Spleen (tissue), 11 donors: ENCODE data around the gene SLC23A3. TPM values are rescaled to one million over a fixed set of nuclear protein-coding genes. Genes with fewer than 3 reads are reported as not detected.

ENCODE experiments used
- DNase-seq: peaks from one replicate; pipeline ENCODE4 v3.0.0-alpha.2; 2020
- H3K27ac ChIP-seq, 8 donors: fragments of 200-600 bp; sonication (generic) in 7 of 8; 1 replicate in 4 of 8; 2 replicates in 4 of 8; pipeline versions ENCODE4 v1.5.0 to v1.8.0; 2016 to 2021; ENCODE audit warnings: inconsistent platforms in 4 of 8, mild to moderate bottlenecking in 4 of 8, moderate library complexity in 1 of 8
- H3K27me3 ChIP-seq, 7 donors: fragments of 200-600 bp; sonication (generic) in 6 of 7; replicated peaks in 1 of 7; 1 replicate in 4 of 7; 2 replicates in 3 of 7; pipeline versions ENCODE4 v1.5.0 to v1.8.0; 2016 to 2021; ENCODE audit warnings: inconsistent platforms in 3 of 7, mild to moderate bottlenecking in 1 of 7
- H3K36me3 ChIP-seq, 6 donors: fragments of 200-600 bp; sonication (generic) in 5 of 6; 1 replicate in 4 of 6; 2 replicates in 2 of 6; pipeline versions ENCODE4 v1.5.0 to v1.8.0; 2016 to 2021; ENCODE audit warnings: inconsistent platforms in 2 of 6
- H3K4me1 ChIP-seq, 6 donors: fragments of 200-600 bp; sonication (generic) in 5 of 6; 1 replicate in 3 of 6; 2 replicates in 3 of 6; pipeline versions ENCODE4 v1.5.0 to v1.8.0; 2016 to 2021; ENCODE audit warnings: inconsistent platforms in 3 of 6
- H3K4me3 ChIP-seq, 8 donors: fragments of 200-600 bp; sonication (generic) in 7 of 8; 1 replicate in 4 of 8; 2 replicates in 4 of 8; pipeline versions ENCODE4 v1.5.0 to v1.8.0; 2016 to 2021; ENCODE audit warnings: inconsistent platforms in 4 of 8, mild to moderate bottlenecking in 4 of 8, moderate library complexity in 2 of 8
- H3K9me3 ChIP-seq, 8 donors: fragments of 200-600 bp; sonication (generic) in 7 of 8; 1 replicate in 4 of 8; 2 replicates in 4 of 8; pipeline versions ENCODE4 v1.5.0 to v1.8.0; 2016 to 2021; ENCODE audit warnings: inconsistent platforms in 4 of 8
- CTCF ChIP-seq, 11 experiments: fragments of 200-600 bp in 7 of 11; fragments of 450-650 bp in 4 of 11; sonication (generic) in 4 of 11; IDR thresholded peaks in 8 of 11; conservative IDR thresholded peaks in 3 of 11; 1 replicate in 7 of 11; 2 replicates in 4 of 11; pipeline versions ENCODE4 v1.4.0 to v1.8.0; 2016 to 2021; ENCODE audit warnings: antibody characterized with exemption in 11 of 11, inconsistent platforms in 4 of 11, mild to moderate bottlenecking in 1 of 11
- POLR2A ChIP-seq, 3 donors: fragments of 450-650 bp; IDR thresholded peaks; one replicate each; pipeline ENCODE4 v1.5.1; 2017; ENCODE audit warnings: antibody characterized with exemption in 3 of 3, mild to moderate bottlenecking in 1 of 3
- POLR2AphosphoS5 ChIP-seq, 3 donors: sonication (generic); formaldehyde crosslinking; IDR thresholded peaks; one replicate each; pipeline ENCODE4 v1.5.1; 2017; ENCODE audit warnings: antibody characterized with exemption in 3 of 3
- WGBS, 5 donors: extraction: QIAGEN DNeasy Blood & Tissue Kit in 3 of 5; methylation state at CpG; one replicate each; pipeline versions ENCODE4 v1.1.5 to v1.1.7; 2013 to 2018; 5-methylcytosine and 5-hydroxymethylcytosine counted together
- intact Hi-C: fragments of 100-400 bp; cut with DNase I; formaldehyde crosslinking; loops from one replicate; pipeline ENCODE4 v1.15.0; 2023; ENCODE audit warnings: low total_unique reads
- polyA plus RNA-seq, 3 donors: library from polyadenylated mRNA; stranded (reverse); fragments of 200-250 nt; gene quantifications; one replicate each; pipeline ENCODE4 v1.2.1, GENCODE V29; 2013
- total RNA-seq, 7 donors: library from RNA; depleted of rRNA in 3 of 7; stranded (reverse); fragments of >200 nt in 3 of 7; fragmentation: NEBNext Ultra II Directional in 4 of 7; extraction: Animal tissue kit (Norgen Biotek cat#: 25700) in 4 of 7; gene quantifications; one replicate each; pipeline versions ENCODE4 v1.1.0 to v1.2.1, GENCODE V29; 2016 to 2021
- donor health status: healthy with polysubstance abuse.
- donor health status: DM: no; HTN: no; CAD: no; lungs with moderate emphysema.
- donor health status: DM: no; HTN: no; CAD: no.
- donor health status: Bipolar disorder and iron deficiency.
- donor health status: healthy.
- donor health status: DM: no; HTN: no; CAD: no.
- donor health status: DM: yes; HTN: yes; CAD: no.

Gene SLC23A3
- total and polyA plus RNA-seq, 10 donors = 1.2 to 5.0 (median 3.0) TPM

GRCh38 chr2:219112651-219113338, 57.0 kb downstream of the SLC23A3 start:
- DNase-seq = no peak
- Histone ChIP-seq H3K27ac (no peak overlapping the region), H3K27me3 (no peaks in the 10 kb centered on the region), H3K4me3 (no peak overlapping the region), H3K4me1 (peaks cover 0 to 23% (median 9%) of the 10 kb centered on the region in 6 donors), H3K9me3 (no peaks in the 10 kb centered on the region), H3K36me3 (peaks cover 0 to 16% (median 0%) of the 10 kb centered on the region in 6 donors)
- 71 to 83% (median 74%) methylated on average over 9 of the region's 9 CpGs for WGBS, 5 donors
- intact Hi-C loops = loop anchor here (10.0 kb wide), 1 partner anchor 58 kb away; no protein-coding TSS in a partner anchor
- TF ChIP-seq POLR2A (IDR thresholded peaks at IDR 0.05) (no peak), POLR2AphosphoS5 (IDR thresholded peaks at IDR 0.05) (no peak), CTCF (IDR thresholded peaks at IDR 0.05 in 8 of 11, conservative IDR thresholded peaks at IDR 0.05 in 3 of 11) (no peak)

GRCh38 chr2:219112062-219112406, 57.8 kb downstream of the SLC23A3 start:
- peaks cover 0 to 9% (median 0%) of the 10 kb centered on the region in 6 donors for H3K36me3 ChIP-seq
- no peaks in the 10 kb centered on the region for H3K9me3 ChIP-seq
- TF ChIP-seq CTCF (IDR thresholded peaks at IDR 0.05 in 8 of 11, conservative IDR thresholded peaks at IDR 0.05 in 3 of 11) = no peak
- TF ChIP-seq POLR2A (IDR thresholded peaks at IDR 0.05) = no peak
- TF ChIP-seq POLR2AphosphoS5 (IDR thresholded peaks at IDR 0.05) = no peak
- H3K4me1 ChIP-seq = peaks cover 0 to 30% (median 15%) of the 10 kb centered on the region in 6 donors
- no peak overlapping the region for H3K4me3 ChIP-seq
- DNase-seq = no peak
- intact Hi-C loops = loop anchor here (10.0 kb wide), 1 partner anchor 57 kb away; no protein-coding TSS in a partner anchor
- H3K27me3 ChIP-seq = no peaks in the 10 kb centered on the region
- 96 to 97% (median 96%) methylated on average over 2 of the region's 2 CpGs for WGBS, 5 donors
- H3K27ac ChIP-seq = no peak overlapping the region

Other genes with a start within 250 kb of the SLC23A3 start
- gene CDK5R2, start 210.4 kb downstream of the SLC23A3 start, total RNA-seq = not detected
- not detected for gene CDK5R2, start 210.4 kb downstream of the SLC23A3 start, polyA plus RNA-seq
- gene FEV, start 184.8 kb downstream of the SLC23A3 start, total RNA-seq = not detected
- not detected for gene FEV, start 184.8 kb downstream of the SLC23A3 start, polyA plus RNA-seq
- not detected for gene CRYBA2, start 176.6 kb downstream of the SLC23A3 start, total RNA-seq
- not detected for gene CRYBA2, start 176.6 kb downstream of the SLC23A3 start, polyA plus RNA-seq
- under 1 TPM in 1 of 7 donors, not detected in 6; 0.28 TPM for gene CFAP65, start 128.5 kb downstream of the SLC23A3 start, total RNA-seq
- not detected for gene CFAP65, start 128.5 kb downstream of the SLC23A3 start, polyA plus RNA-seq
- gene IHH, start 109.1 kb downstream of the SLC23A3 start, total RNA-seq = not detected
- under 1 TPM in 2 of 3 donors, not detected in 1; 0.06 to 0.13 TPM for gene IHH, start 109.1 kb downstream of the SLC23A3 start, polyA plus RNA-seq
- 10 to 100 TPM; 13.3 to 25.9 (median 16.6) TPM for gene NHEJ1, start 9.2 kb downstream of the SLC23A3 start, total RNA-seq
- gene NHEJ1, start 9.2 kb downstream of the SLC23A3 start, polyA plus RNA-seq = 1 to 10 TPM; 5.5 to 7.9 (median 7.8) TPM
- 10 to 100 TPM; 51.3 to 80.8 (median 66.4) TPM for gene CNPPD1, start 6.9 kb upstream of the SLC23A3 start, total RNA-seq
- gene CNPPD1, start 6.9 kb upstream of the SLC23A3 start, polyA plus RNA-seq = 10 to 100 TPM; 53.5 to 65.2 (median 65.2) TPM
- gene RETREG2, start 8.2 kb upstream of the SLC23A3 start, total RNA-seq = 100 to 1,000 TPM in 2 of 7 donors, 10 to 100 TPM in 5; 51.5 to 101 (median 76.3) TPM
- 10 to 100 TPM; 30.0 to 47.2 (median 32.8) TPM for gene RETREG2, start 8.2 kb upstream of the SLC23A3 start, polyA plus RNA-seq
- gene ZFAND2B, start 36.8 kb upstream of the SLC23A3 start, total RNA-seq = 10 to 100 TPM; 46.3 to 77.7 (median 49.8) TPM
- 10 to 100 TPM; 39.4 to 63.6 (median 55.0) TPM for gene ZFAND2B, start 36.8 kb upstream of the SLC23A3 start, polyA plus RNA-seq
- 10 to 100 TPM in 5 of 7 donors, 1 to 10 TPM in 2; 8.4 to 19.5 (median 11.4) TPM for gene ABCB6, start 48.9 kb upstream of the SLC23A3 start, total RNA-seq
- gene ABCB6, start 48.9 kb upstream of the SLC23A3 start, polyA plus RNA-seq = 10 to 100 TPM; 15.9 to 28.7 (median 28.0) TPM
- gene ATG9A, start 59.6 kb upstream of the SLC23A3 start, total RNA-seq = 10 to 100 TPM; 34.7 to 68.2 (median 47.2) TPM
- 10 to 100 TPM in 2 of 3 donors, 1 to 10 TPM in 1; 9.4 to 13.8 (median 12.6) TPM for gene ATG9A, start 59.6 kb upstream of the SLC23A3 start, polyA plus RNA-seq
- gene ANKZF1, start 59.8 kb upstream of the SLC23A3 start, total RNA-seq = 100 to 1,000 TPM in 1 of 7 donors, 10 to 100 TPM in 6; 68.3 to 141 (median 74.0) TPM
- gene ANKZF1, start 59.8 kb upstream of the SLC23A3 start, polyA plus RNA-seq = 10 to 100 TPM; 30.5 to 70.2 (median 54.7) TPM
- 1 to 10 TPM; 2.3 to 9.6 (median 8.9) TPM for gene GLB1L, start 75.4 kb upstream of the SLC23A3 start, total RNA-seq
- gene GLB1L, start 75.4 kb upstream of the SLC23A3 start, polyA plus RNA-seq = 1 to 10 TPM; 3.0 to 4.1 (median 3.6) TPM
- gene STK16, start 75.5 kb upstream of the SLC23A3 start, total RNA-seq = 10 to 100 TPM; 17.0 to 30.5 (median 22.8) TPM
- gene STK16, start 75.5 kb upstream of the SLC23A3 start, polyA plus RNA-seq = 10 to 100 TPM; 33.6 to 47.6 (median 44.2) TPM
- gene TUBA4B, start 83.2 kb upstream of the SLC23A3 start, total RNA-seq = not detected
- not detected for gene TUBA4B, start 83.2 kb upstream of the SLC23A3 start, polyA plus RNA-seq
- 100 to 1,000 TPM in 1 of 7 donors, 10 to 100 TPM in 6; 60.2 to 120 (median 73.4) TPM for gene TUBA4A, start 83.9 kb upstream of the SLC23A3 start, total RNA-seq
- gene TUBA4A, start 83.9 kb upstream of the SLC23A3 start, polyA plus RNA-seq = 10 to 100 TPM; 70.6 to 89.2 (median 73.4) TPM
- 10 to 100 TPM; 35.0 to 64.4 (median 54.0) TPM for gene DNAJB2, start 109.3 kb upstream of the SLC23A3 start, total RNA-seq
- gene DNAJB2, start 109.3 kb upstream of the SLC23A3 start, polyA plus RNA-seq = 10 to 100 TPM; 31.4 to 67.2 (median 43.2) TPM
- not detected for gene PTPRN, start 139.4 kb upstream of the SLC23A3 start, total RNA-seq
- gene PTPRN, start 139.4 kb upstream of the SLC23A3 start, polyA plus RNA-seq = under 1 TPM in 2 of 3 donors, not detected in 1; 0.06 to 0.12 TPM
- gene RESP18, start 162.7 kb upstream of the SLC23A3 start, total RNA-seq = under 1 TPM in 1 of 7 donors, not detected in 6; 0.83 TPM
- not detected for gene RESP18, start 162.7 kb upstream of the SLC23A3 start, polyA plus RNA-seq
- 10 to 100 TPM; 46.7 to 65.8 (median 59.2) TPM for gene DNPEP, start 217.9 kb upstream of the SLC23A3 start, total RNA-seq
- 10 to 100 TPM; 74.4 to 92.8 (median 91.7) TPM for gene DNPEP, start 217.9 kb upstream of the SLC23A3 start, polyA plus RNA-seq
- 10 to 100 TPM in 3 of 7 donors, 1 to 10 TPM in 4; 4.3 to 18.1 (median 8.3) TPM for gene DES, start 248.3 kb upstream of the SLC23A3 start, total RNA-seq
- 10 to 100 TPM; 10.8 to 24.7 (median 14.1) TPM for gene DES, start 248.3 kb upstream of the SLC23A3 start, polyA plus RNA-seq